ENCODE data around the gene PKHD1. TPM values are rescaled to one million over a fixed set of nuclear protein-coding genes. Genes with fewer than 3 reads are reported as not detected.

PKHD1 gene
- total RNA-seq, 1 donor from 2014 or later, result 0.49 TPM

DNA sequence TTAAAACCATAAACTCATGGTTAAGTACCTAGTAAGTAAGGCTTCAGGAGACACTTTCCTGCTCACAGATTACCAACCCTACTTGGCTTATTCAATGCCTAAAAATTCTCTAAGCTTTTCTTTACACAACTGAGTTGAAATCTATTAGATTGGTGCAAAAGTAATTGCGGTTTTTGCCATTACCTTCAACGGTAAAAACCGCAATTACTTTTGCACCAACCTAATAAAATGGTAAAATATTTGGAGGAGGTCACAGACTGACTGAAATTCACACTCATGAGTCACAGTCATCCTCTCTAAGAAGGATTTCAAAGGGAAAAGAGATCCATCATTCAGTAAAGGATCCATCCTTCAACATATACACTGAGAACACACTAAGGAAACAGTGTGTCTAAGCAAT lies 25.9 kb downstream of the PKHD1 start:
- Histone ChIP-seq H3K4me3 (no peak overlapping the region), H3K9me3 (no peaks in the 10 kb centered on the region), H3K27me3 (no peaks in the 10 kb centered on the region), H3K36me3 (no peaks in the 10 kb centered on the region), H3K4me1 (peaks cover 7% of the 10 kb centered on the region), H3K27ac (no peak overlapping the region)
- TF ChIP-seq POLR2A (IDR thresholded peaks at IDR 0.05) (no peak), POLR2AphosphoS5 (IDR thresholded peaks at IDR 0.05; ENCODE audit: insufficient read depth in 1 of 2, low read depth in 1 of 2) (no peak)
- TF ChIP-seq, protein P1, sequence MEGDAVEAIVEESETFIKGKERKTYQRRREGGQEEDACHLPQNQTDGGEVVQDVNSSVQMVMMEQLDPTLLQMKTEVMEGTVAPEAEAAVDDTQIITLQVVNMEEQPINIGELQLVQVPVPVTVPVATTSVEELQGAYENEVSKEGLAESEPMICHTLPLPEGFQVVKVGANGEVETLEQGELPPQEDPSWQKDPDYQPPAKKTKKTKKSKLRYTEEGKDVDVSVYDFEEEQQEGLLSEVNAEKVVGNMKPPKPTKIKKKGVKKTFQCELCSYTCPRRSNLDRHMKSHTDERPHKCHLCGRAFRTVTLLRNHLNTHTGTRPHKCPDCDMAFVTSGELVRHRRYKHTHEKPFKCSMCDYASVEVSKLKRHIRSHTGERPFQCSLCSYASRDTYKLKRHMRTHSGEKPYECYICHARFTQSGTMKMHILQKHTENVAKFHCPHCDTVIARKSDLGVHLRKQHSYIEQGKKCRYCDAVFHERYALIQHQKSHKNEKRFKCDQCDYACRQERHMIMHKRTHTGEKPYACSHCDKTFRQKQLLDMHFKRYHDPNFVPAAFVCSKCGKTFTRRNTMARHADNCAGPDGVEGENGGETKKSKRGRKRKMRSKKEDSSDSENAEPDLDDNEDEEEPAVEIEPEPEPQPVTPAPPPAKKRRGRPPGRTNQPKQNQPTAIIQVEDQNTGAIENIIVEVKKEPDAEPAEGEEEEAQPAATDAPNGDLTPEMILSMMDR (IDR thresholded peaks at IDR 0.05), result no peak
- DNase-seq (ENCODE audit: extremely low spot score in 2 of 2), result no peak
- intact Hi-C loops (cut with DNase I), result no loop called here

DNA sequence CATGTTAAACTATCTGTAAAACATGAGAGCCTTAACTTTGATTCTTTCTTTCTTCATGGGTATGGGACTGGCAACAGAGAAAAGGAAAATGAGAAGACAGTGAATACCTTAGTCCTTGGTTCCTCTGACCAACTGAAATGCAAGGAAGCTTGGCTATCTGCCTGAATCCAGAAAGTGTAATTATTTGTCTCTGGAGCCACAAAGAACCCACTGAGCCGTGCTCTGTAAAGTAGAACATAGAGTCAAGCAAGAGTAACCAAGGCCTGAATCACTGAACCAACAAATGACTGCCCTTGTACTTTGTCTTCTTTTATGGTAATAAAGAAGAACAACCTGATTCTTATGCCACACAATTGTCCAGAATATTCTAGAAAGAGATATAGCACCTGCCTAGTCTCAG lies 27.6 kb downstream of the PKHD1 start:
- TF ChIP-seq, protein P1 (IDR thresholded peaks at IDR 0.05), result no peak
- TF ChIP-seq POLR2AphosphoS5 (IDR thresholded peaks at IDR 0.05; ENCODE audit: insufficient read depth in 1 of 2, low read depth in 1 of 2), result no peak
- TF ChIP-seq POLR2A (IDR thresholded peaks at IDR 0.05), result no peak
- H3K4me3 ChIP-seq, result no peak overlapping the region
- no peak for DNase-seq (ENCODE audit: extremely low spot score in 2 of 2)
- intact Hi-C loops (cut with DNase I), result no loop called here
- peaks cover 7% of the 10 kb centered on the region for H3K4me1 ChIP-seq
- H3K9me3 ChIP-seq, result no peaks in the 10 kb centered on the region
- no peak overlapping the region for H3K27ac ChIP-seq
- no peaks in the 10 kb centered on the region for H3K36me3 ChIP-seq
- no peaks in the 10 kb centered on the region for H3K27me3 ChIP-seq

DNA sequence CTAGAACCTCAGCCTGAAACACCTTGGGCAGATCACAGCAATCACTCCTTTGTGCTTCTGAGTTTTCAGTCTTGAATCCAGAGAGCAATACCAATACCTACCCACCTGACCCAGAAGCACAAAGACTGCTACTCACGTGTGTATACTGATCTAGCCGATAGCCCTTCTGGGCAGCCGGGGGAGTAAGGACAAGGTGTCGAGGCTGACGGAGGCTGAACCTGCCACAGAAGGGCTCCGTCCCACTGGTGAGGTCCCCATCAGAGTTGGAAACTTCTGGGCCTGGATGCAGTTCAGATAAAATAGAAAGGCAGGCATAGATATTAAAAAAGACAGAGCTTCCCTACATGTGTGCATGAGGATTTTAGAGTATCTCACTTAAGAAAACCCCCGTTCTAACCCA lies 32.0 kb downstream of the PKHD1 start:
- no peak overlapping the region for H3K27ac ChIP-seq
- no peak for TF ChIP-seq POLR2AphosphoS5 (IDR thresholded peaks at IDR 0.05; ENCODE audit: insufficient read depth in 1 of 2, low read depth in 1 of 2)
- no peak for TF ChIP-seq POLR2A (IDR thresholded peaks at IDR 0.05)
- TF ChIP-seq, protein P1 (IDR thresholded peaks at IDR 0.05), result no peak
- H3K36me3 ChIP-seq, result no peaks in the 10 kb centered on the region
- no peaks in the 10 kb centered on the region for H3K4me1 ChIP-seq
- H3K27me3 ChIP-seq, result no peaks in the 10 kb centered on the region
- H3K4me3 ChIP-seq, result no peak overlapping the region
- H3K9me3 ChIP-seq, result no peaks in the 10 kb centered on the region
- intact Hi-C loops (cut with DNase I), result no loop called here
- DNase-seq (ENCODE audit: extremely low spot score in 2 of 2), result no peak

DNA sequence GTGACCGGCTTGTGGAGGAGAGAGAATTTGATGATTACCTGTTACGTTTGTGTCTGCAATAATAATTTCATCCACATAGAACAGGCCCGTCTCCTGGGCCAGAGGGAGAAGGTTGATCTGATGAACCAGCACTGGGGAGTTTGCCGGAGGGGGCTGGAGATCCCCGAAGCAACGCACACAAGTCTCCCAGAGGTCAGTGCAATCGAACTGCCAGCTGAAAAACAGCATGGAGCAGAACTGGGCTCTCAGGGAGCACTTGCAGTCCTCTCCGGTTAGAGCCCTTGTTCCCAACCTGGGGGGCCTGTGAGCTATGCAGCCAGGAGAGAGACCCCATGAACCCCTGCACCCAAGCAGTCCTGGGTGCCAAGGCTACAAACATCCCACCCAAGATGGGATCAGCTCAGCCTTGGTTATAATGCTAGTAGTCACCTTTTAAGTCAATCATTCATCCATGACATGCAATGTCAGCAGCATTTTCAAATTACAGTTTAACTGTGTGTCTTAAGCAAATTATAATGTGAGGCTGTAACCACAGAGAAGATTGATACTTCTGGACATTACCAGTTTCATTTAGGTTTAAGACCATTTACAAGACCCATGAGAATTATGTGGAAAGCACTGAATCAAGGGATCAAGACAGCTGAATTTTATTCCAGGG lies 34.2 kb downstream of the PKHD1 start:
- DNase-seq (ENCODE audit: extremely low spot score in 2 of 2), result no peak
- Histone ChIP-seq H3K36me3 (no peaks in the 10 kb centered on the region), H3K27ac (no peak overlapping the region), H3K27me3 (no peaks in the 10 kb centered on the region), H3K9me3 (no peaks in the 10 kb centered on the region), H3K4me3 (no peak overlapping the region), H3K4me1 (no peaks in the 10 kb centered on the region)
- TF ChIP-seq POLR2A (IDR thresholded peaks at IDR 0.05) (no peak), POLR2AphosphoS5 (IDR thresholded peaks at IDR 0.05; ENCODE audit: insufficient read depth in 1 of 2, low read depth in 1 of 2) (no peak)
- TF ChIP-seq, protein P1 (IDR thresholded peaks at IDR 0.05), result no peak
- intact Hi-C loops (cut with DNase I), result no loop called here

DNA sequence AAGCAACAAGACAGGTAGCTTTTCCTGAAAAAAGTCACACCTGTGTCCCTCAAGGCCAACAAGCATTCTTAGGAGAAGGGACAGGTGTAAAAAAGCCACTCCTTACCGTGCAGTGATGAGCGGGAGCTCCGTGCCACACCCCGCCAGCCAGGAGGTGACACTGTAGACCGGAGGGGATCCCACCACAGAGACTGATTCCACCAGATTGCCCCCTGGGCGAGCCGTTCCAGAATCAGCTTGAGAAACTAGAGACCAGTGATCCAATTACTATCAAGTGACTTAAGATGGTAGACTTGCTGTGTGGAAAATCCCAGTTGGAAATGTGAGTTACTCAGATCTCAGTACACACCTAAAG lies 37.4 kb downstream of the PKHD1 start:
- Histone ChIP-seq H3K27ac (no peak overlapping the region), H3K4me3 (no peak overlapping the region), H3K27me3 (no peaks in the 10 kb centered on the region), H3K9me3 (no peaks in the 10 kb centered on the region), H3K36me3 (no peaks in the 10 kb centered on the region), H3K4me1 (peaks cover 6% of the 10 kb centered on the region)
- no peak for DNase-seq (ENCODE audit: extremely low spot score in 2 of 2)
- no peak for TF ChIP-seq POLR2A (IDR thresholded peaks at IDR 0.05)
- TF ChIP-seq, protein P1 (IDR thresholded peaks at IDR 0.05), result no peak
- no peak for TF ChIP-seq POLR2AphosphoS5 (IDR thresholded peaks at IDR 0.05; ENCODE audit: insufficient read depth in 1 of 2, low read depth in 1 of 2)
- intact Hi-C loops (cut with DNase I), result no loop called here
